Dendritic cell treated with granulocyte-macrophage colony-stimulating factor and Interleukin-4, amounts not matched to agents 40 ng/mL and 50 ng/mL, for 4 days (primary cell): ENCODE measurements around the gene OR6B1.
"Not testable (repeated sequence)": the region's sequence is repeated elsewhere in the genome, so short reads cannot be mapped to it uniquely, and the experiment has no call there.

Source experiments
- H3K27ac Mint-ChIP-seq: one replicate; pipeline ENCODE4 v1.8.0; 2022; ENCODE audit warnings: mild to moderate bottlenecking, mixed read lengths
- H3K27me3 Mint-ChIP-seq: one replicate; pipeline ENCODE4 v1.8.0; 2022; ENCODE audit warnings: mild to moderate bottlenecking, mixed read lengths
- H3K36me3 Mint-ChIP-seq: one replicate; pipeline ENCODE4 v1.8.0; 2022; ENCODE audit warnings: low read depth, mixed read lengths
- H3K4me1 Mint-ChIP-seq: one replicate; pipeline ENCODE4 v1.8.0; 2022; ENCODE audit warnings: low read depth, mixed read lengths
- H3K4me3 Mint-ChIP-seq: one replicate; pipeline ENCODE4 v1.8.0; 2022; ENCODE audit warnings: mild to moderate bottlenecking, moderate library complexity, mixed read lengths
- H3K9me3 Mint-ChIP-seq: one replicate; pipeline ENCODE4 v1.8.0; 2022; ENCODE audit warnings: mixed read lengths
- intact Hi-C: fragments of 100-400 bp; cut with micrococcal nuclease; formaldehyde crosslinking; loops from one replicate; pipeline ENCODE4 v1.15.0; 2022

Gene OR6B1

DNA sequence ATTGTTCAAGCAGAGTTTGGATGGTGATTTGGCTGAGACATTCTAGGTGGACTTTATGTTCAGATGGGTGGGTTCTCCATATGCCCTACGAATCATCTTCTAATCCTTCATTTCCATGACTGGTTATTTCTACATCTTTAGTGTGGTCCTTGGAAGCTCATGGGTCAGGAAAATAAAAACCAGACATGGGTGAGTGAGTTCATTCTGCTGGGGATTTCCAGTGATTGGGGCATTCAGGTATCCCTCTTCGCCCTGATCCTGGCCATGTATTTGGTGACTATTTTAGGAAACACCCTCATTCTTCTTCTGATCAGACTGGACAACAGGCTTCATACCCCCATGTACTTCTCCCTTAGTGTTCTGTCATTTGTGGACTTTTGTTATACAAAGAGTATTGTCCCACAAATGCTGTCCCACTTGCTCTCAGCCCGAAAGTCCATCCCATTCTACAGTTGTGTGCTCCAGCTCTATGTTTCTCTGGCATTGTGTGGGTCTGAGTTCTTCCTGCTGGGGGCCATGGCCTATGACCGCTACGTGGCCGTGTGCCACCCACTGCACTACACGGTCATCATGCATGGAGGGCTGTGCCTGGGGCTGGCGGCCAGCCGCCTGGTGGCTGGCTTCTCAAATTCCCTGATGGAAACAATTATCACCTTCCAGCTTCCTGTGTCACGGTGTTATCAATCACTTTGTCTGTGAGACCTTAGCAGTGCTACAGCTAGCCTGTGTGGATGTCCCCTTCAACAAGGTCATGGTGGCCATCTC, 19.2 kb upstream of the OR6B1 start:
- Mint-ChIP-seq H3K9me3 (peaks cover 11% of the 10 kb centered on the region), H3K27me3 (no peaks in the 10 kb centered on the region), H3K36me3 (no peaks in the 10 kb centered on the region), H3K4me3 (no peak overlapping the region), H3K27ac (no peak overlapping the region), H3K4me1 (no peaks in the 10 kb centered on the region)
- intact Hi-C loops, result no loop called here

DNA sequence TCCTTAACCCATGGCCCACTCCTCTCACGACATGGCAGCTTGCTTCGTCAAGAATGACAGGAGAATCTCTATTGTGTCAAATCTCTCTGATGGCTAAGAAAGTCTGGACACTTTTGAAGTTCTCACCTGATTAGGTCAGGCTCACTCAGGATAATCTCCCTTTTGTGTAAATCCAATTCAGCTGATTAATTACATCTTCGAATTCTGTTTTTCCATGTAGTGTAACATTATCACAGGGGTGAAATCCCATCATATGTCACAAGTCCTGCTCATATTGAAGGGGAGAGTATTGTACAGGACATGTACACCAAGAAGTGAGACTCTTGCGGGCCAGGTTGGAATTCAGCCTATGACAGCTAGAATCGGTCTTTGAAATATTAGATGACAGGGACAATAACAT, 16.2 kb upstream of the OR6B1 start:
- Mint-ChIP-seq H3K27me3 (no peaks in the 10 kb centered on the region), H3K36me3 (no peaks in the 10 kb centered on the region), H3K4me3 (no peak overlapping the region), H3K27ac (no peak overlapping the region), H3K4me1 (no peaks in the 10 kb centered on the region), H3K9me3 (peaks cover 11% of the 10 kb centered on the region)
- intact Hi-C loops, result no loop called here

DNA sequence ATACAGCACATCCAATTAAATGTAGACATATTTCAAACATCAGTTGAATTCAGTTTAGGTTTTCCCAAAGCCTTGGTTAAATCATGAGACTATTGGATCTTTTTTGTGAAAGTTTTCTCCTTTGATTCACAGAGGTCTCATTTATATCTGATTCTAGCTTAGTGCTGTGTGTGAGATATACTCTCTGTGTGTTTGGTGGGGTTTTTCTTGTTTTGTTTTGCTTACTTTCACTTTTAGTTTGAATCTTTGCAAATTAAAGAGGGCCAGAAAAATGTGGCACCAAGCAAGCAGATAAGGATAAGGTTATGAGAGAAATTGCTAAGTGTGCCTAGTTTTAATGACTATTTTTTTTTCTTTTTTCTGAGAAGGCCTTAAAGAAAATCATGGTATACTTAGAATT, 12.6 kb upstream of the OR6B1 start:
- no peaks in the 10 kb centered on the region for H3K27me3 Mint-ChIP-seq
- H3K36me3 Mint-ChIP-seq, result no peaks in the 10 kb centered on the region
- intact Hi-C loops, result no loop called here
- H3K4me3 Mint-ChIP-seq, result no peak overlapping the region
- no peaks in the 10 kb centered on the region for H3K4me1 Mint-ChIP-seq
- peaks cover 17% of the 10 kb centered on the region for H3K9me3 Mint-ChIP-seq
- no peak overlapping the region for H3K27ac Mint-ChIP-seq

DNA sequence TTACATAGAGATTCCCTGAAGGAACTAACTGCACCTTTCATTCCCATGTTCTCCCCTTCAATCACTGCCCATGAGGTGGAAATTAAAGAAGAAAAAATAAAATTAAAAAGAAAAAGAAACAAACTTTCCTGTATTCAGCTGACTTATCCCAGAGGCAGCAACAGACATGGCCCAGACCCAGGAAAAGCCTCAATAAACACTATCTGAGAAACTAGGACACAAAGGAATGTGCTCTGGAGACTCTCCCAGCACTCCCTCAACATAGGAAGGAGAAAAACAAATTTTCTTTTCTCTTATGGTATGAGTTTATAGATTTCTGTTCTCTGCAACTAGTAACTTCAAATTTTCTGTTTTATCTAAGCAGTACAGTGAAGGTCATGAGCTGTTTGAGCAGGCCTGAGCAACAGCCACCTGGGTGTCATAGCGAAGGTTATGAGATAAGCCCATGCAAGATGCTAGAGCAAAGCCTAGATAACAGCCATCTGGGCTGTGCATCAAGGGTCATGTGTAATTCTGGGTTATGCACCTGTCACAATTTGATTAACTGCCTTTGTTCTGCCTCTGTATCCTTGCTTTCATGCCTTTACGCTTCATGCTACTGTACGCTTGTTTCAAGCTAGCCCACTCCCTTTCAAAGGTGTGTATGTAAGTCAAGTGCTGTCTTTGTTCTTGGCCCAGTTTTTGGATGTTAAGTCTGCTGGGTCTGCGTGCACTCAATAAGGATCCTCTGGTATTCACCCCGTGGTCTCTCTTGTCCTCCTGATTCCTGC, 11.0 kb upstream of the OR6B1 start:
- Mint-ChIP-seq H3K27me3 (no peaks in the 10 kb centered on the region), H3K9me3 (peaks cover 17% of the 10 kb centered on the region), H3K4me3 (no peak overlapping the region), H3K4me1 (no peaks in the 10 kb centered on the region), H3K36me3 (no peaks in the 10 kb centered on the region), H3K27ac (no peak overlapping the region)
- intact Hi-C loops, result no loop called here

DNA sequence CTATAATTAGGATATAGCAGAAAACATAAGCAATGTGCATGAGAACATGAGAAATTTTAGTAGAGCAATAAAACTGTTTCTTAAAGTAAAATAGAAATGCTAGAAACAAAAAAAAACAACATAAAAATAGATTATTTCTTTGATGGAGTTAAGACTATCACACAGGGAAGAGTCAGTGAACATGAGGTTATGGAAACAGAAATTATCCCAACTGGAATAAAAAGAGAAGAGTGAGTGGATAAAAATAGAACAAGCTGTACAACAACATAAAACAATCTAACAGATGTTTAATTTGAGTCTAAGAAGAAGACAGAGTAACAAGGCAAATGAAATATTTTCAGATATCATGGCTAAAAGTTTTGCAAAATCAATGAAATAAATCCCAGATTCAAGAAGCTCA, 7.5 kb upstream of the OR6B1 start:
- no peak overlapping the region for H3K27ac Mint-ChIP-seq
- H3K9me3 Mint-ChIP-seq, result peaks cover 17% of the 10 kb centered on the region
- H3K27me3 Mint-ChIP-seq, result no peaks in the 10 kb centered on the region
- no peaks in the 10 kb centered on the region for H3K4me1 Mint-ChIP-seq
- intact Hi-C loops, result no loop called here
- H3K4me3 Mint-ChIP-seq, result no peak overlapping the region
- H3K36me3 Mint-ChIP-seq, result no peaks in the 10 kb centered on the region

DNA sequence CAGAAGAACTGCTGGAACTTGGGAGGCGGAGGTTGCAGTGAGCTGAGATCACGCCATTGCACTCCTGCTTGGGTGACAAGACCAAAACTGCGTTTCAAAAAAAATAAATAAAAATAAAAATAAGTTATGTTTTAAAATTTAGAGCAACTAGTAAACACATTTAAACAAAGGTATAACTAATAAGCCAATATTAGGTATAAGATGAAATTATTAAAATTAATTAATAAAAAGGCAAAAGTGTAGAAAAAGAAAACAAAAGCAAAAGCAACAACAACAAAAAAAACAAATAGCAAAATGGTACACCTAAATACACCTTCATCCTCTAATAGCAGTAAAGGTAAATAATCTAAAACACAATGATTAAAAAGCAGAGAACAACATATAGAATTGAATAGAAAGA, 6.2 kb upstream of the OR6B1 start:
- Mint-ChIP-seq H3K9me3 (peaks cover 17% of the 10 kb centered on the region), H3K27ac (no peak overlapping the region), H3K36me3 (no peaks in the 10 kb centered on the region), H3K4me3 (no peak overlapping the region), H3K4me1 (no peaks in the 10 kb centered on the region), H3K27me3 (no peaks in the 10 kb centered on the region)
- intact Hi-C loops, result no loop called here

DNA sequence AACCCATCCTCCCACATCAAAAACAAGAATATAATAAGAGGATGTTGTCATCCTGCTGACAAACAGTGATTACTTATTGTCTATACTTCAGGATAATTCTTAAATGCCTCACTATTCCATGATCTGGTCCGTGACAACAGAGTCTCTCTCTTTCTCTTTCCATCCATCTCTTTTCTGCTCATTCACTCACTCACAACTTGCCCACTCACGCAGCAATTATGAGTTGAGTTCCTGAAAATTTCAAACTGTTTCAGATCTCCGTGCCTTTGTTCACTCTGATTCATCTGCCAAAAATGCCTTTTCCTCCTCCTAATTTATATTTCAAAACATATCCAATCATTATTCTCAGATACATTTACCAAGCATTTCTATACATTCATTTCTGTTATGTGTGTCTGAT, 1.4 kb downstream of the OR6B1 start:
- no peak overlapping the region for H3K4me3 Mint-ChIP-seq
- H3K27me3 Mint-ChIP-seq, result peaks cover 3% of the 10 kb centered on the region
- H3K9me3 Mint-ChIP-seq, result no peaks in the 10 kb centered on the region
- intact Hi-C loops, result no loop called here
- no peak overlapping the region for H3K27ac Mint-ChIP-seq
- no peaks in the 10 kb centered on the region for H3K36me3 Mint-ChIP-seq
- no peaks in the 10 kb centered on the region for H3K4me1 Mint-ChIP-seq

DNA sequence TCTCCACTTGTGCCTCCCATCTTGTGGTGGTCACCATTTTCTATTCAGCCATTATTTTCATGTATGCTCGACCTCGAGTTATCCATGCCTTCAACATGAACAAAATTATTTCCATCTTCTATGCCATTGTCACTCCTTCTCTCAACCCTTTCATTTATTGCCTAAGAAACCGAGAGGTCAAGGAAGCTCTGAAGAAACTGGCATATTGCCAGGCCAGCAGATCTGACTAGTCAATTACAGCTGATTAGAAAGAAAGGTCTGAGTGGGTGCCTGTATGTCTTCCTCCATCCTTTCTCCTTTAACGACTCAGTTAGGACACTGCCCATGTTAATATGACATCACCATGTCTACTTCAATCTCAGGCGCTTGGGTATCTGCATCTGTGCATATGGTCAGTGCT, 4.6 kb downstream of the OR6B1 start:
- Mint-ChIP-seq H3K27me3 (peaks cover 3% of the 10 kb centered on the region), H3K4me1 (peaks cover under 1% of the 10 kb centered on the region), H3K9me3 (peaks cover 21% of the 10 kb centered on the region), H3K27ac (no peak overlapping the region), H3K4me3 (no peak overlapping the region), H3K36me3 (no peaks in the 10 kb centered on the region)
- intact Hi-C loops, result no loop called here

DNA sequence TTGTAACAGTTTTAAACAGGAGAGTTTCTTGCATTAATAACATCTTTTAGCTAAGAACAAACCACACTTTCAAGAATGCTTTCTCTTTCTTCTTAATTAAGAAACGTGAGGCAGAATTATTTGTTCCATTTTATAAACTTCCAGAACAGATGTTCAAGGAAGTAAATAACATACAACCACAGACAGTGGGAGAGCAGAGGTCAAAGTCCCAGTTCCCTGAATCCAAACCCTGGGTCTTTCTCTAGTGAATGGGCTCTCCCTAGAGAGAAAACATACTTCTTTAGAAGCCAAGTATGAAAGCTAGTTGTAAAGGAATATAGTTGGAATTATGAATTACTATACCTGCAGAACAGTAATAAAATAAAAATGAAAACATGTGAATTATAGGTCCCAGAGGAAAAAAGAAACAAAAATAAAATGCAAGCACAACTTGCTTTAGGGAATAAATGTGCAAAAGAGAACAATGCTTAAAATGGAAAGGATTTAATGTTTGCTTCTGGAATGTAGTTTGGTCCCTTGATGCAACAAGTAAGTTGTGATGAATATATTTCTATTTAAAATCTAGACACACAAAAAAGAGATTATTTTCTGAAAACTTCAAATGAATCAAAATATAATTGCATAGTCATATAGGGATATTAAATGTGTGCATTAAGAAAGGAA, 6.0 kb downstream of the OR6B1 start:
- H3K9me3 Mint-ChIP-seq, result peaks cover 36% of the 10 kb centered on the region
- peaks cover 3% of the 10 kb centered on the region for H3K27me3 Mint-ChIP-seq
- peaks cover 5% of the 10 kb centered on the region for H3K4me1 Mint-ChIP-seq
- no peak overlapping the region for H3K4me3 Mint-ChIP-seq
- intact Hi-C loops, result no loop called here
- no peaks in the 10 kb centered on the region for H3K36me3 Mint-ChIP-seq
- H3K27ac Mint-ChIP-seq, result no peak overlapping the region

DNA sequence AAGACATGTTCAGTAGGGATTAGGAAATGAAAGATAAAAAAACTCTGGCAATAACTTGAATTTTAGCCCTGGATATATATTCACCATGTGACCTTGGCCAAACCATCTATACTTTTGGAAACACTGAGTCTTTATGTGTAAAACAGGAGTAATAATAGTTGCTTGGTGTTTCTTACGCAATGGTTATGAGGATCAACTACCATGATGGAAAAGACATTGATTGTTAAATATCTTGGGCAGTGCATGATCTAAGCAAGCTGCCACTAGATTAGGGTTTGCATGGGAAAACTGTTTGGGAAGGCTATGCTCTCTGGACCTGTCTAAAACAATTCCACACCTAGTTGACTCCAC, 6.5 kb downstream of the OR6B1 start:
- H3K27me3 Mint-ChIP-seq, result peaks cover 1% of the 10 kb centered on the region
- intact Hi-C loops, result no loop called here
- no peak overlapping the region for H3K4me3 Mint-ChIP-seq
- peaks cover 40% of the 10 kb centered on the region for H3K9me3 Mint-ChIP-seq
- no peaks in the 10 kb centered on the region for H3K36me3 Mint-ChIP-seq
- peaks cover 5% of the 10 kb centered on the region for H3K4me1 Mint-ChIP-seq
- no peak overlapping the region for H3K27ac Mint-ChIP-seq

DNA sequence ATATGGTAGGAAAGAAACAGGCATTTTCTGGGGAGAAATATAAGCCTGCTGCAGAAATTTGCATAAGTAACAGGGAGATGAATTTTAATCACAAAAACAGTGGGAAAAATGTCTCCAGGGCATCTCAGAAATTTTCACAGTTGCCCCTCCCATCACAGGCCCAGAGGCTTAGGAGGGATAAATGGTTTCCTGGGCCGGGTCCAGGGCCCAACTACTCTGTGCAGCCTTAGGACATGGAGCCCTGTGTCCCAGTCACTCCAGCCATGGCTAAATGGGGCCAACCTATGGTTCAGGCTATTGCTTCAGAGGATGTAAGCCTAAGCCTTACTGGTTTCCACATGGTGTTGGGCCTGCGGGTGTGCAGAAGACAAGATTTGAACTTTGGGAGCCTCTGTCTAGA, 9.2 kb downstream of the OR6B1 start:
- Mint-ChIP-seq H3K27ac (no peak overlapping the region), H3K9me3 (peaks cover 40% of the 10 kb centered on the region), H3K4me1 (peaks cover 5% of the 10 kb centered on the region), H3K27me3 (no peaks in the 10 kb centered on the region), H3K4me3 (no peak overlapping the region), H3K36me3 (no peaks in the 10 kb centered on the region)
- intact Hi-C loops, result no loop called here

DNA sequence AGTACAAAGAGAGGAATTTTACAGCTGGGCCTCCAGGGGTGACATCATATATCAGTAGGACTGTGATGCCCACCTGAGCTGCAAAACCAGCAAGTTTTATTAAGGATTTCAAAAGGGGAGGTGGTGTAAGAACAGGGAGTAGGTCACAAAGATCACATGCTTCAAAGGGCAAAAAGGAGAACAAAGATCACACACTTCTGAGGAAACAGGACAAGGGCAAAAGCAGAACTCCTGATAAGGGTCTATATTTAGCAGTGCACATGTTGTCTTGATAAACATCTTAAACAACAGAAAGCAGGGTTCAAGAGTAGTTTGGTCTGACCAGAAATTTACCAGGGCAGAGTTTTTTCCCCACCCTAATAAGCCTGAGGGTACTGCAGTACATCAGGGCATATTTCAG, 9.9 kb downstream of the OR6B1 start:
- H3K4me3 Mint-ChIP-seq, H3K27me3 Mint-ChIP-seq, H3K36me3 Mint-ChIP-seq, H3K4me1 Mint-ChIP-seq, H3K27ac Mint-ChIP-seq, intact Hi-C loops: not testable (repeated sequence)
- H3K9me3 Mint-ChIP-seq, result peaks cover 40% of the 10 kb centered on the region

DNA sequence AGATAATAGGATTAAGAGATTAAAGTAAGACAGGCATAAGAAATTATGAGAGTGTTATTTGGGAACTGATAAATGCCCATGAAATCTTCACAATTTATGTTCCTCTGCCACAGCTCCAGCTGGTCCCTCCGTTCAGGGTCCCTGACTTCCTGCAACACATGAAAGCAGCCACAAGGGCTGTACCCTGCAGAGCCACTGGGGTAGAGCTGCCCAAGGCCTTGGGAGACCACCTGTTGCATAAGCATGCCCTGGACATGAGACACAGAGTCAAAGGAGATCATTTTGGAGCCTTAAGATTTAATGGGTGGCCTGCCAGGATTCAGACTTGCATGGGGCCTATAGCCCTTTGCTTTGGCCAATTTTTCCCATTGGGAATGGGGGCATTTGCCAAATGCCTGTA, 10.7 kb downstream of the OR6B1 start:
- H3K27me3 Mint-ChIP-seq, H3K4me3 Mint-ChIP-seq, H3K4me1 Mint-ChIP-seq, intact Hi-C loops, H3K27ac Mint-ChIP-seq, H3K36me3 Mint-ChIP-seq: not testable (repeated sequence)
- peaks cover 40% of the 10 kb centered on the region for H3K9me3 Mint-ChIP-seq

DNA sequence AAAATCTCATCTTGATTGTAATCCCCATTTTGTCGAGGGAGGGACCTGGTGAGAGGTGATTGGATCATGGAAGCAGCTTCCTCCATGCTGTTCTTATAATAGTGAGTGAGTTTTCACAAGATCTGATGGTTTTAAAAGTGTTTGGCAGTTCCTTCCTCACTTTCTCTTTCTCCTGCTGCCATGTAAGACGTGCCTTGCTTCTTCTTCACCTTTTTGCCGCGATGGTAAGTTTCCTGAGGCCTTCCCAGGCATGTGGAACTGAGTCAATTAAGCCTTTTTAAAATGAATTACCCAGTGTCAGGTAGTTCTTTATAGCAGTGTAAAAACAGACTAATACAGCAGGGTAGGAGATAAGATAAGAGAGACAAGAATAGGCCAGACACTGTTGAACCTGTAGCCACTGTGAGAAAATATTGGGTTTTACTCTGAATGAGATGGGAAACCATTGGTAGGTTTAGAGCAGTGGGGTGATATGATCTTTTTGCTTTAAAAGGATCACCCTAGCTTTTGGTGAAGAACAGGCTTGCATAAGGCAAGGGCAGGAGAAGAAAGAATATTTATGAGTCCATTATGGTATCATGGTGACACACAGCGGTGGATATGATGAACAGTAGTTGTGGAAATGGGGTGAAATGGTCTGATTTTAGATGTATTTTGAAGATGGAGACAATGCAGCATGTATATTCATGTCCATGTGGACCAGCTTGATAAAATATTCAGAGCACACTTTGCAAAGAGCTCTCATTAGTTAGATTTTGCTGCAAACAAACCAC, 11.5 kb downstream of the OR6B1 start:
- H3K27me3 Mint-ChIP-seq, result no peaks in the 10 kb centered on the region
- H3K9me3 Mint-ChIP-seq, result peaks cover 40% of the 10 kb centered on the region
- no peaks in the 10 kb centered on the region for H3K36me3 Mint-ChIP-seq
- H3K27ac Mint-ChIP-seq, result no peak overlapping the region
- peaks cover 5% of the 10 kb centered on the region for H3K4me1 Mint-ChIP-seq
- H3K4me3 Mint-ChIP-seq, result no peak overlapping the region
- intact Hi-C loops, result no loop called here
